Effector memory CD8-positive, alpha-beta T cell (primary cell): Measurements from ENCODE around the gene NF2.
A peak's percentile ranks its signal among the peaks of the same experiment; 100 is the strongest.

Experiments
- ATAC-seq: fragments of 150-1000 bp; cut with Tn5 transposase; replicated peaks from 2 replicates; pipeline ENCODE4 v1.10.0; 2021; ENCODE audit warnings: mild to moderate bottlenecking, moderate library complexity
- DNase-seq, 3 experiments: peaks; one replicate each; pipeline ENCODE4 v3.0.0; 2021
- H3K27ac Mint-ChIP-seq, 2 donors: one replicate each; pipeline ENCODE4 v1.8.0; 2022; ENCODE audit warnings: mild to moderate bottlenecking in 2 of 2, mixed read lengths in 2 of 2, moderate library complexity in 2 of 2
- H3K27me3 Mint-ChIP-seq, 2 donors: one replicate each; pipeline ENCODE4 v1.8.0; 2022; ENCODE audit warnings: mixed read lengths in 2 of 2
- H3K36me3 Mint-ChIP-seq: one replicate; pipeline ENCODE4 v1.8.0; 2022; ENCODE audit warnings: mild to moderate bottlenecking, moderate library complexity, mixed read lengths; ENCODE audit not compliant: insufficient read depth
- H3K4me1 Mint-ChIP-seq, 2 donors: one replicate each; pipeline ENCODE4 v1.8.0; 2022; ENCODE audit warnings: low read depth in 2 of 2, mixed read lengths in 2 of 2
- H3K4me3 Mint-ChIP-seq, 2 donors: one replicate each; pipeline ENCODE4 v1.8.0; 2022; ENCODE audit warnings: mild to moderate bottlenecking in 2 of 2, mixed read lengths in 2 of 2, moderate library complexity in 2 of 2
- H3K9me3 Mint-ChIP-seq, 2 donors: one replicate each; pipeline ENCODE4 v1.8.0; 2022; ENCODE audit warnings: mixed read lengths in 2 of 2

Gene NF2

DNA sequence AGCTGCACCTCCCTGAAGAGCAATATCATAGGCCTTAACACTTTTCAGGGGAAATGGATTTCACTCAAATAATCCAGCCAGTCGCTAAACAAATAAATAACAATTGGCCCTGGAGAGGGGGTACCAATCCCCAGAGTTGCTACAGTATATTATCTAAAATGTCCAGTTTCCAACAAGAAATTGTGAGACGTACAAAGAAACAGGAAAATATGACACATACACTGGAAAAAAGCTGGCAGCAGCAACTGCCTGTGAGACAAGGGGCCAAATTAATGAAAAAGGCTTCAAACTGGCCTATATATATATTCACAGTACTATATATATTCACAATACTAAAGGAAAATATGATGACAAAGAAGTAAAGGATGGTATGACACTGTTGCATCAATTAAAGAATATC is 4.0 kb downstream of the NF2 start:
- Mint-ChIP-seq H3K36me3 (peaks cover 3% of the 10 kb centered on the region), H3K27ac (no peak overlapping the region), H3K9me3 (no peaks in the 10 kb centered on the region), H3K4me1 (peaks cover 16 to 30% of the 10 kb centered on the region in 2 donors), H3K27me3 (no peaks in the 10 kb centered on the region), H3K4me3 (no peak overlapping the region)
- no peak for ATAC-seq
- DNase-seq = no peak

DNA sequence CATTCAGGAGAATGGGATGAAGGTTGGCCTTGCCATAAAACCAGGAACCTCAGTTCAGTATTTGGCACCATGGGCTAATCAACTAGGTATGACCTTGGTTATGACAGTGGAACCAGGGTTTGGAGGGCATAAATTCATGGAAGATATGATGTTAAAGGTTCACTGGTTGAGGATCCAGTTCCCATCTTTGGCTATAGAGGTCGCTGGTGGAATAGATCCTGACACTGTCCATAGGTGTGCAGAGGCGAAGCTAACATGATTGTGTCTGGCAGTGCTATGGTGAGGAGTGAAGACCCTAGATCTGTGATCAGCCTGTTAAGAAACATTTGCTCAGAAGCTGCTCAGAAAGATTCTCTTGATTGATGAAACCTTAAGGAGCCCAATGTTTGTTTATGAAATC is 5.7 kb downstream of the NF2 start:
- Mint-ChIP-seq H3K27me3 (no peaks in the 10 kb centered on the region), H3K9me3 (no peaks in the 10 kb centered on the region), H3K4me3 (no peak overlapping the region), H3K4me1 (peaks cover 11 to 28% of the 10 kb centered on the region in 2 donors), H3K36me3 (peaks cover 3% of the 10 kb centered on the region), H3K27ac (no peak overlapping the region)
- DNase-seq (no peak), ATAC-seq (peak; percentile 31)

DNA sequence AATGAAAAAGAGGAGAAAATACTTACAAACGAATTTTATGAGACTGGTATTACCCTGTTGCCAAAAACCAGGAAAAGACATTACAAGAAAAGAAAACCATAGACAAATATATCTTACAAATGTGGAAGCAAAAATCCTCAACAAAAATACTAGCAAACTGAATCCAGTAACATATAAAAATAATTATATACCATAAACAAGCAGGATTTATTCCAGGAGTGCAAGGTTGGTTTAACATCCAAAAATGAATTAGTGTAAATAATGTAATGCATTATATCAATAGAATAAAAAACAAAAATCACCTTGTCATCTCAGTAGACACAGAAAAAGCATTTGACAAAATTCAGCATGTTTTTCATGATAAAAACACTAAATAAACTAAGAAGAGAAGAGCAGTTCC is 7.3 kb downstream of the NF2 start:
- H3K4me3 Mint-ChIP-seq = no peak overlapping the region
- no peak overlapping the region for H3K27ac Mint-ChIP-seq
- peaks cover 10 to 16% of the 10 kb centered on the region in 2 donors for H3K4me1 Mint-ChIP-seq
- H3K36me3 Mint-ChIP-seq = peaks cover 3% of the 10 kb centered on the region
- DNase-seq (no peak), ATAC-seq (no peak)
- no peaks in the 10 kb centered on the region for H3K27me3 Mint-ChIP-seq
- no peaks in the 10 kb centered on the region for H3K9me3 Mint-ChIP-seq

DNA sequence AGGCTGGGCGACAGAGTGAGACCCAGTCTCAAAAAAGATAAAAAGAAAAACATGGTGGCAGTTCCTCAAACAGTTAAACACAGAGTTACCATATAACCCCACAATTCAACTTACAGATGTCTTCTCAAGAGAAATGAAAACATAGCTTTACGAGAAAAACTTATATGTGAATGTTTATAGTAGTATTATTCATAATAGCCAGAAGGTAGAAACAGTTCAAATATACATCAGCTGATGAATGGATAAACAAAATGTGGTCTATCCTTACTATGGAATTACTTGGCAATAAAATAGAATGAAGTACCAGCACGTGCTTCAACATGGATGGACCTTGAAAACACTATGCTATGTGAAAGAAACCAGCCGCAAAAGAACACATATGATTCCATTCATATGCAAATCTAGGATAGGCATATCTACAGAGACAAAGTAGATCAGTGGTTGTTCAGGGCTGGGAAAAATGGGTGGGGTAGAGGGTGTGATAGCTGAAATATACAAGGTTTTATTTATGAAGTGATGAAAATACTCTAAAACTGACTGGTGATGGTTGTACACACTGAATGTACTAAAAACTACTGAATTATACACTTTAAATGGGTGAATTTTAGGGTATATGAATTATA is 12.4 kb downstream of the NF2 start:
- peak overlapping the region in 1 of 2 donors; percentile 35 for H3K27ac Mint-ChIP-seq
- no peaks in the 10 kb centered on the region for H3K36me3 Mint-ChIP-seq
- H3K9me3 Mint-ChIP-seq = no peaks in the 10 kb centered on the region
- peaks cover 18 to 20% of the 10 kb centered on the region in 2 donors for H3K4me1 Mint-ChIP-seq
- DNase-seq (no peak), ATAC-seq (no peak)
- no peak overlapping the region for H3K4me3 Mint-ChIP-seq
- H3K27me3 Mint-ChIP-seq = no peaks in the 10 kb centered on the region

DNA sequence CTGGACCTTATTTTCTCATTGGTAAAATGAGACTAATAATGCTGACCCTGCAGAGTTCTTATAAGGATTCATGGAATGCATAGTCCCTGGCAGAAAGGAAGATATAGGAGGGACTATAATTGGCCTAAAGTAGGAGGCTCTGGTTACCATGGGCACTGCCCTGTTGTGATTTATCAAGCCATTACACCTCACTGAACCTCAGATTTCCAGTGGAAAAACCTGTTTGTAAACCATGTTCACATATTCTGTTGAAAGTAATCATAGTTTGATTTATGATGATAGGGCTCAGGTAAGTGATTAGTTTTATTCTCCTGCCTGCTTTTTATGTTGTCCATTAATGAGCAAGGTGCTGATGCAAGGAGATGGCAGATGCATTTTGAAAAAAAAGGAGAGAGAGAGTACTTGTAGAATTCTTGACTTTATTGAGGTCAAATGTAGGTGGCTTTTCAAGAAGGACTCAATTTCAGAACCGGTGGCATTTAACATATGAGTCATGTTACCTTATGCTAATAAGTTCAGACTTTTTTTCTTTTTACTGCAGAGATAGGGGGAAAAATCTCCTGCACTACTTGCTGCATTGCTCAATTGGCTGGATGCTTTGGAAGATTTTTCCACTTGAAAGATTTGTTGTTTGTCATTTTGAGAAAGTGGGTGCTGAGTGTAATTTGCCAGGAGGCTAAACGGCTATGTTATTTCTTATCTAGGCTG is 14.6 kb downstream of the NF2 start:
- Mint-ChIP-seq H3K27ac (peak overlapping the region; percentile 7 to 24), H3K9me3 (no peaks in the 10 kb centered on the region), H3K4me3 (no peak overlapping the region), H3K27me3 (no peaks in the 10 kb centered on the region), H3K4me1 (peaks cover 23 to 34% of the 10 kb centered on the region in 2 donors), H3K36me3 (no peaks in the 10 kb centered on the region)
- no peak for DNase-seq
- no peak for ATAC-seq

GRCh38 chr22:29621761-29622526 is 18.5 kb downstream of the NF2 start:
- Mint-ChIP-seq H3K27me3 (no peaks in the 10 kb centered on the region), H3K27ac (peak overlapping the region; percentile 0 to 71), H3K4me3 (no peak overlapping the region), H3K36me3 (no peaks in the 10 kb centered on the region), H3K9me3 (no peaks in the 10 kb centered on the region), H3K4me1 (peaks cover 42 to 59% of the 10 kb centered on the region in 2 donors)
- DNase-seq (no peak), ATAC-seq (no peak)

DNA sequence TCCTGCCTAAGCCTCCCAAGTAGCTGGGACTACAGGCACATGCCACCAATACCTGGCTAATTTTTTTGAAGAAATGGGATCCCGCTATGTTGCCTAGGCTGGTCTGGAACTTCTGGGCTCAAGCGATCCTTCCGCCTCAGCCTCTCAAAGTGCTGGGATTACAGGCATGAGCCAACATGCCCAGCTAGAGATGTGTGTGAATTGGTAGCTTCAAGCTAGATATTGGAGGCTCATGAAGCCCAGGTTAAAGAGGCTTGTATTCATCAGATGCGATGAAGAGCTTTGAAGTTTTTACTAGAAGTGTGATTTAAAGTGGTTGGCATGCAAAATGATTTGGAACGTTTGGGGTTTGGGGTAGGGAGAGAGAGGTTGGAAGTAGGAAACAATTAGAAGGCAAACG is 19.6 kb downstream of the NF2 start:
- ATAC-seq = no peak
- no peaks in the 10 kb centered on the region for H3K27me3 Mint-ChIP-seq
- H3K4me3 Mint-ChIP-seq = no peak overlapping the region
- H3K4me1 Mint-ChIP-seq = peaks cover 36 to 51% of the 10 kb centered on the region in 2 donors
- no peaks in the 10 kb centered on the region for H3K36me3 Mint-ChIP-seq
- peak overlapping the region; percentile 79 to 90 for H3K27ac Mint-ChIP-seq
- H3K9me3 Mint-ChIP-seq = no peaks in the 10 kb centered on the region
- DNase-seq = no peak

DNA sequence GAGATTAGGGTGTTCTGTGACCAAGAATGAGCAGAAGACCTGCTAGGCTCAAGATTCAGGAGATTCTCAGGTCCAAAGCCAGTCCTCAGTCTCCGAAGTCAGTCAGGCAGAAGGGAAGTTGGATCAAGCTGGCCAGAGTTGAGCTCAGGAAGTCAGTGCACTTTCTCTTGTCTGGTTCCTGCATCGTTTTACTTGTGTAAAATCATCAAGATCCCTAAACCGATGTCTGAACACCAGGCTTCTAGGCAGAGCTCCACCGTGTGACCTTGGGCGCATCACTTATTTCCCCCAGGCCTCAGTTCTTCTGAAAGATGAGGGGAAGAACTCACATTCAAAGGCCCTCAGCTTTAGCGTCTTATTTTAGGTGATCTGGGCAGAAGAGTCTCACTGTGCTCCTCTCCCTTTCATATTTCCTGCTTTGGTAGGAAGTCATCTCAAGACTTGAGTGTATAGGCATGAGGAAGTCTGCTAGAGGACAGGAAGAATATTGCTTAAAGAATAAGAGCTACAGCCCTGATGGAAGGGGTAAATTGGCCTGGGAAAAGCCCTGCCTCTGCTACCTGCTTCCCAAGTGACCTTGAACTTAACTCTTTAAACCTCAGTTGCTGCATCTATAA is 20.2 kb downstream of the NF2 start:
- H3K4me3 Mint-ChIP-seq = no peak overlapping the region
- H3K4me1 Mint-ChIP-seq = peaks cover 36 to 52% of the 10 kb centered on the region in 2 donors
- no peaks in the 10 kb centered on the region for H3K27me3 Mint-ChIP-seq
- H3K36me3 Mint-ChIP-seq = no peaks in the 10 kb centered on the region
- peak; percentile 47 for ATAC-seq
- H3K27ac Mint-ChIP-seq = peak overlapping the region; percentile 79 to 90
- no peak for DNase-seq
- no peaks in the 10 kb centered on the region for H3K9me3 Mint-ChIP-seq

DNA sequence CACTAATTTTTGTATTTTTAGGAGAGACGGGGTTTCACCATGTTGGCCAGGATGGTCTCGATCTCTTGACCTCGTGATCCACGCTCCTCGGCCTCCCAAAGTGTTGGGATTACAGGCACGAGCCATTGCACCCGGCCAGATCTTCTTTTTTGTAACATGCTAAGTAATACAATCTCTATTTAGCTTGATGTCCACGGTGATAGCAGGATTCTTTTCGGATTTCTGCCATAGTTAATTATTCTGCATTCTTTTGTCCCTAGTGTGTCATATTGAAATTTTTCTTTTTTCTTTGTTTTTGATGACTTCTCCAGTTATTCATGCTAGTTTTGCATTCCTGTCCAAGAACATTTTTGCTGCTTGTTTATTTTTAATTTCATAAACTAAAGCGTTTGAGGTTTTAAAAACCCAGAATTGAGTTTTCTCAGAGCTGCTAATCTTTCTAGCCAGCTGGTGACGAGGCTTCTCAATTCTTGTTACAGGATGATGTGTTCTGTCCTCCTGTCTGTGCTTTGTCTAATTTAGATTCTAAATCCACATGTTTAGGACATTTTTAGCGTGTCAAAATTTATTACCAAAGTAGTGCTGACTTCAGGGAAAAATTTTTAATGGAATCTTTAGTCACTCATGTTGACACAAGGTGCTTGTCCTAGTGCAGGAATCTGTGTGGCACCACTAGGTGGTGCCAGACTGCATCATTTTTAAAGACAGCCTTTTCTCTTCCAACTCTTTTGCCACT is 21.8 kb downstream of the NF2 start:
- H3K27ac Mint-ChIP-seq = peak overlapping the region in 1 of 2 donors; percentile 62
- no peaks in the 10 kb centered on the region for H3K36me3 Mint-ChIP-seq
- peak; percentile 62 for ATAC-seq
- peaks cover 33 to 56% of the 10 kb centered on the region in 2 donors for H3K4me1 Mint-ChIP-seq
- H3K4me3 Mint-ChIP-seq = peak overlapping the region in 1 of 2 donors; percentile 11
- DNase-seq = peak in 2 of 3 experiments; percentile 6 to 7
- no peaks in the 10 kb centered on the region for H3K9me3 Mint-ChIP-seq
- no peaks in the 10 kb centered on the region for H3K27me3 Mint-ChIP-seq

DNA sequence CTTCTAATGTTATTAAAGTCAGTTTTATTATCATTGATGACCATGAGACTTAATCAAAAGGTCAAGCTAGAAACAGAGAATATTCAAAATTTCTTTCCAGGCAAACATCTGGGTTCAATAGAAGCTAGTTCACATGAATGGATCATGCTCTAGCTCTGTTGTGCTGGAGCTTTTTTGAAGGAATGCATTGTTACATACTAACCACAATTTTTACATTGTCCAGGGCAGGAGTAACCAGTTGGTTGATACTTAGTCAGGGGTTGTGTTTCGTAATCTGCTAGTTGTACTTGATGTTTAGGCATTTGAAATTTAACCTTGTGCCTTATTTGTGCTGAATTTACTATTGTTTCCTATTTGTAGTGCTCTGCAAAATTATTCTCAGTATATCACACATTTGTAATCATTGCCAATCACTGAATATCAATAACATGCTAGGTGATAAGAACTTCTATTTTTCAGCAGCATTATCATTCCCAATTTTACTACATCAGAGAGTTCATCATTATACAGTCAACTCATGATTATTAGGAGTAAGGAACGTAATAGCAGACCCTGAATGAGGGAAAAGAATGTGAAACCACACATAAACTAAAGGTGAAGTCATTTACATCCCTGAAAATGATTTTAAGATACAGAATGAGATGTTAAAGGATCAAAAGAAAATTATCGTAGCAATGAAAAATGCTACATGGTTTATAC is 23.2 kb downstream of the NF2 start:
- Mint-ChIP-seq H3K27ac (no peak overlapping the region), H3K4me3 (no peak overlapping the region), H3K9me3 (no peaks in the 10 kb centered on the region), H3K27me3 (no peaks in the 10 kb centered on the region), H3K4me1 (peaks cover 38 to 51% of the 10 kb centered on the region in 2 donors), H3K36me3 (no peaks in the 10 kb centered on the region)
- no peak for DNase-seq
- no peak for ATAC-seq

- H3K27ac Mint-ChIP-seq = no peak overlapping the region
- H3K4me3 Mint-ChIP-seq = no peak overlapping the region
- no peak for DNase-seq
- H3K27me3 Mint-ChIP-seq = no peaks in the 10 kb centered on the region
- H3K9me3 Mint-ChIP-seq = no peaks in the 10 kb centered on the region
- no peak for ATAC-seq
- no peaks in the 10 kb centered on the region for H3K36me3 Mint-ChIP-seq
- peaks cover 38 to 48% of the 10 kb centered on the region in 2 donors for H3K4me1 Mint-ChIP-seq
These were observed 23.7 kb downstream of the NF2 start for GRCh38 chr22:29627196-29627535.

GRCh38 chr22:29628996-29629902 is 25.8 kb downstream of the NF2 start:
- H3K4me3 Mint-ChIP-seq = no peak overlapping the region
- H3K9me3 Mint-ChIP-seq = no peaks in the 10 kb centered on the region
- H3K27ac Mint-ChIP-seq = no peak overlapping the region
- H3K27me3 Mint-ChIP-seq = no peaks in the 10 kb centered on the region
- H3K36me3 Mint-ChIP-seq = no peaks in the 10 kb centered on the region
- no peak for ATAC-seq
- H3K4me1 Mint-ChIP-seq = peaks cover 41 to 43% of the 10 kb centered on the region in 2 donors
- DNase-seq = no peak
